Kasumi-1 (cell line): ENCODE results near the gene IGDCC3.

Experiments used
- DNase-seq, 2 experiments: peaks; one replicate each; lab custom pipeline; 2025; lab: John Stamatoyannopoulos, UW

Gene IGDCC3

DNA sequence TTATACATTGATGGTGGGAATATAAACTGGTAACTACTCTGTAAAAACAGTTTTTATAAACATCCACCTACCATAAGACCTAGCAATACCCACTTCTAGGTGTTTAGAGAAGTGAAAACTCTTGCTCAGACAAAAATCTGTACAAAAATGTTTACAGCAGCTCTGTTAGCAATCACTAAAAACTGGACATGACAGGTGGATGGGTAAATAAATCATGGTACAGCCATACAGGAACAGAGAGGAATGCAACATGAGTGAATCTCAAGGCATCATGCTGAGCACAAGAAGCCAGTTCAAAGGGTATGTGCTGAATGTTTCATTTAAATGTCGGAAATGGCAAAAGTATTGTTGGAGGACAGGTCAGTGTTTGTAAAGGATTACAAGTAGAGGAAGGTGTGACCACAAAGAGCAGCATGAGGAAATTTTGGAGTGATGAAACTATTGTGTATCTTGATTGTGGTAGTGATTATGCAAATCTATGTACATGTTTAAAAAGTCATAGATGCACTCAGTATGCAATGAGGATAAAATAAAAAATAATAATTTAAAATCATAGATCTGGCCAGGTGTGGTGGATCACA is 84.8 kb downstream of the IGDCC3 start:
- no peak for DNase-seq

DNA sequence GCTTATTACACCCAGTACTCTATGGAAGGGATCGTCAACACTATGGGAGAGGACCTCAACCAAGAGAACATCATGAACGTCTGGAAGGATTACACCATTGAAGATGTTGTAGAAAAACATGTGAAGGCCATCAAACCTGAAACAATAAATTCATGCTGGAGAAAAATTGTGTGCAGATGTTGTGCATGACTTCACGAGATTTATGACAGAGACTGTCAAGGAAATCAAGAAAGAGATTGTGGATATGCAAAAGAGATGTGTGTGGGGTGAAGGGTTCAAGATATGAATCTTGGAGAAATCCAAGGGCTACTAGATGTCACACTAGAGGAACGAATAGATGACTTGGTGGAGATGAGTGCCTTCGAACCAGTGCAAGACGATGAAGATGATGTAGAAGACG is 87.6 kb downstream of the IGDCC3 start:
- no peak for DNase-seq

DNA sequence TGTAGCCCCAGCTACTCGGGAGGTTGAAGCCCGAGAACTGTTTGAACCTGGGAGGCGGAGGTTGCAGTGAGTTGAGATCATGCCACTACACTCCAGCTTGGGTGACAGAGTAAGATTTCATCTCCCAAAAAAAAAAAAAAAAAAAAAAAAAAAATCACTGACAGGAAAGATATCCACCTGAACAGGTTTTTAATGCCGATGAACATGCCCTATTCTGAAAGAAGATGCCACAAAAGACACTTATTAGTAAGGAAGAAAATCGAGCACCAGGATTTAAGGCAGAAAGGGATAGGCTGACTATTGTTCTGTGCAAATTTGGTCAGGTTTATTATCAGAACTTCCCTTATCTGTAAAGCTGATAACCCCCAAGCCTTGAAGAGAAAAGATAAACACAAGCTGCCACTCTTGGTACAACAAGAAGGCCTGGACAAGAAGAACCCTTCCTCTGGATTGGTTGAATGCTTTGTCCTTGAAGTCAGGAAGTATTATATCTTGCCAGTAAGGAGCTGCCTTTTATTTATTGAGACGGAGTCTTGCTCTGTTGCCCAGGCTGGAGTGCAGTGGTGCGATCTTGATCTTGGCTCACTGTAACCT is 88.4 kb downstream of the IGDCC3 start:
- no peak for DNase-seq

DNA sequence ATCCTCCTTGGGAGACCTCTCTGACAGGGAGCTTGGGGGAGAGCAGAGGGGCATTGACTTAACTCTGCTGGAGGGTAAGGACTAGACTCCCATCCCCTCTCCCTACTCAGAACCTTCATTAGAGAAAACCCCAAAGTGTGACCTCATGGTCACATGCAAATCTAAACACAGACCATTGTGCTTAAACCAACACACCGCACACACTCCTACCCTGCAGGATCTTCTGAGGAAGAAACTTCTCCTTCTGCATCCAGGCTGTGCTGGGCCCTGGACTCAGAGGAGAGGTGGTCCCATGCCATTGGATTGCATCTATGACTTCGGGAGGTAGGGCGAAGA is 90.3 kb downstream of the IGDCC3 start:
- no peak for DNase-seq

- DNase-seq, result peak; percentile 86 to 88
Observed at GRCh38 chr15:65286704-65287519, 90.9 kb downstream of the IGDCC3 start, which contains the start of gene PARP16. Gene PARP16 (minus strand): TSS chr15:65286883. CDS start chr15:65286426, 457 bp downstream.

DNA sequence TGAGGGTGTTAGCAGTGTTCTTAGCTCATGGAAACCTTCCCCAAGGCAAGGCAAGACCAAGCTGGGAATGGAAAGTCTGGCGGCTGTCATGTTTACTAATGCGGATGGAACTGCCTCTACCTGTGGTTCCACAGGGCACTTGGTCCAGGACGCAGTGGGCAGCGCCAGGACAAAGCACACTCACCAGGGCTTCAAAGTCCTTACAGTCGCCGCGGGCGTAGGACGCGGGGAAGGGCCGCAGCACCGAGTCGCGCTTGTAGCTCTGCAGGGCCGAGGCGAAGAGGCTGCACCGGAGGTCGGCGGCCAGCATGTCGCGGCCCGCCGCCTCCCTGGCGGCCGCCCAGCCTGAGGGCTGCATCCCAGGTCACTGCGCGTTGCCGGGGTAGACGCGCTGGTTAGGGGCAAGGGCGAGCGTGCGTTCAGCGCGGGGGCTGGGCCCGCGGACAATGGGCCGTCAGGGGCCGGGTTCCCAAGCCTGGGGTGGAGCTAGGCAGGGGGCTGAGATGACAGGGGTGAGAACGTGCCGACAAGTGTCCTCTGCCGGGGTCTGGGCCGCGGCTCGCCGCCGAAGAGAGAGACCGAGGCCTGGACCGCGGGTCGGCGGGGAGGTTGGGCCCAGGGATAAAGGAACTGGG is 91.6 kb downstream of the IGDCC3 start:
- peak in 1 of 2 experiments; percentile 36 for DNase-seq

GRCh38 chr15:65285291-65286068 is 92.3 kb downstream of the IGDCC3 start:
- peak in 1 of 2 experiments; percentile 24 for DNase-seq

- no peak for DNase-seq
Observed at GRCh38 chr15:65278480-65278879, 99.3 kb downstream of the IGDCC3 start.
